HG03378 (cell line): Measurements from ENCODE around the gene POTEF.
"Not testable (repeated sequence)": the region's sequence is repeated elsewhere in the genome, so short reads cannot be mapped to it uniquely, and the experiment has no call there.

Source experiments
- ATAC-seq: cut with Tn5 transposase; IDR thresholded peaks from one replicate; pipeline ENCODE4 v1.9.1; 2021; ENCODE audit warnings: mild to moderate bottlenecking, moderate library complexity; ENCODE audit not compliant: unreplicated experiment

The POTEF gene

DNA sequence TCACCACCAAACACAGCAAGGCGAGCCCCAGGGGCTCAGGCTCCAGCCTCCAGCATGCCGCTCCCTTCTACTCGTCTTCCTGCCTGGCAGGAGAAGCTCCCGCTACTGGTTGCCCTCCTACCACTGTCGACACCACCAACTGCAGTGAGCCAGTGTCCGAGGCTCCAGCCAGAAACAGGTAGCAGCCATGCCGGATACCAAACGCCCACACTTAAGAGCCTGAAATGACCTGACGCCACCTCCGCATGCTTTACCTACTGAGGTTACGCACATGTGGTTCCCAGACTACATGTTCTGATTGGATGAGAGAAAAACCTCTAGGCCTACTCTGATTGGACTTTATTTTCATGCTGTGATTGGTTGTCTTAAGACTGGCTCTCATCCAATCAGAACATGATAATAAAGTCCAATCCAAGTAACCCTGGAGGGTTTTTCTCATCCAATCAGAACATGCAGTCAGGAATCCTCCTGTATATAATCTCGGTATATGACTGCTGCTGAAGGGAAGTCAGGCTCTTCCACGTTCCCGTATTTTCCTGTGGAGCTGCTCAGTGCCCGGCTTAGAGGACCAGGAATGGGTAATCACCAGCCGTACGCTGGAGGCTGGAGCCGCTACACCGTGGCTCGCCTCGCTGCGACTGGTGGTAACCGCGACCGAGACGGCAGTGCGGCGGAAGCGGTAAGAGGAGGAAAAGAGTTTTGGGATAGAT, at the start of gene POTEF:
POTEF (minus strand) TSS at position 103 of the 710 bp plus-strand sequence. CDS start 8,707 bp downstream, outside the sequence.
- not testable (repeated sequence) for ATAC-seq

- not testable (repeated sequence) for ATAC-seq
Measured at GRCh38 chr2:130174866-130175265, 45.8 kb upstream of the POTEF start.

- no peak for ATAC-seq
Measured at GRCh38 chr2:130169896-130170295, 40.9 kb upstream of the POTEF start.

GRCh38 chr2:130169163-130169562, 40.1 kb upstream of the POTEF start:
- ATAC-seq = not testable (repeated sequence)

DNA sequence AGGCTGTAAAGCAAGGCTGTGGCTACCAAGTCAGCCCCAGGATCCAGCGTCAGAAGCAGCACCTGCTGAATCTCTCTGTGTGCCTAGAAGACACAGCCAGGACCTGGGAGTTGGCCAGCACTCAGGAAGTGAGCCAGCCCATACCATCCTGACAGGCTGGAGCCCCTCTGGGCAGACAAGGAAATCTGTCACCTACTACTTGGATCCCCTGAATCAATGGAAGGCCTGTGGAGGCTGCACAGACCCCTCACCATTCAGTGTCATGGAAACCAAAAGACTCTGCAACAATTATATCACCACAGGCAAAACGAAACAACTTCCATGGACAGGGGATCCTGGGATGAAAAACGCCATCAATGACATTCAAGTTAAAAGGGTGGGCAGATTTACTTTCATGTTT, 37.6 kb upstream of the POTEF start:
- ATAC-seq = not testable (repeated sequence)

DNA sequence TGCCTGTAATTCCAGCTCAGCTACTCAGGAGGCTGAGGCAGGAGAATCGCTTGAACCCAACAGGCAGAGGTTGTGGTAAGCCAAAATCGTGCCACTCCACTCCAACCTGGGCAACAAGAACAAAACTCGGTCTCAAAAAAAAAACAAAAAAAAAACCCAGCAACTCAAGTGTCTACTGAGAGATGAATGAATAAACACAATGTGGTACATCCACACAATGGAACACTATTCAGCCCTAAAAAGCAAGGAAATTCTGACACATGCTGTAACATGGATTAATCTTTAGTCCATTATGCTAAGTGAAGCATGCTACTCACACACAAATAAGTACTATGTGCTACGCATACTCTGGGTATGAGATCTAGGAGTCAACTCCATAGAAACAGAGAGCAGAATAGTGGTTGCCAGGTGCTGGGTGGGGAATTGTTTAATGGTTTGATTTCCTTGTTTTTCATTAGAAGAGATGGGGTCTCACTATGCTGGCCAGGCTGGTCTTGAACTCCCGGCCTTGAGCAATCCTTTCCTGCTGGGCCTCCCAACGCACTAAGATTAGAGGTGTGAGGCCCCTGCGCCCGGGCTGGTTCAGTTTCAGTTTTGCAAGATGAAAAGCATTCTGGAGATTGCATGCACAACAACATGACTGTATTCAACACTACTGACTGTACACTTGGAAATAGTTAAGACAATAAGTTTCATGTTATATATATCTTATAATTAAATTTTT, 36.4 kb upstream of the POTEF start:
- ATAC-seq = no peak

DNA sequence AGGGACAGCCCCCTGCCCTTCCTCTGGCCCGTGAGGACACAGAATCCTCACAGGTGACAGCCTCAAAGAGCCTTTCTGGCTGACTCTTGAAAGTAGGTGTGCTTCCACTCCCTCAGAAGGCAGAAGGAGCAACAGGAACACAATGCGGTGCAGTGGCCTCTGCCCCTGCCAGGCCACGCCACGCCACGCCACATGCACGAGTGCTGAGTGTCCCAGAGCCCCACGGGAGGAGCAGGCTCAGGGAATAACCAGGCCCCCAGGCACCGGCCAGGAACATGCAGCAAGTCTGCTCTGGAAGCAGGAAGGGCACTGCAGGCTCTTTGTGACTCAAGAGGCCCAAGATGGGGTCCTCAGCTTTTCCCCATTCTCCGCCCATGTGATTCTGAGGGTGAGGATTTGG, 33.9 kb upstream of the POTEF start:
- ATAC-seq = no peak

GRCh38 chr2:130162486-130162885, 33.5 kb upstream of the POTEF start:
- ATAC-seq = not testable (repeated sequence)

- not testable (repeated sequence) for ATAC-seq
Measured at GRCh38 chr2:130160838-130161705, 32.0 kb upstream of the POTEF start.

GRCh38 chr2:130160131-130160530, 31.1 kb upstream of the POTEF start:
- no peak for ATAC-seq

DNA sequence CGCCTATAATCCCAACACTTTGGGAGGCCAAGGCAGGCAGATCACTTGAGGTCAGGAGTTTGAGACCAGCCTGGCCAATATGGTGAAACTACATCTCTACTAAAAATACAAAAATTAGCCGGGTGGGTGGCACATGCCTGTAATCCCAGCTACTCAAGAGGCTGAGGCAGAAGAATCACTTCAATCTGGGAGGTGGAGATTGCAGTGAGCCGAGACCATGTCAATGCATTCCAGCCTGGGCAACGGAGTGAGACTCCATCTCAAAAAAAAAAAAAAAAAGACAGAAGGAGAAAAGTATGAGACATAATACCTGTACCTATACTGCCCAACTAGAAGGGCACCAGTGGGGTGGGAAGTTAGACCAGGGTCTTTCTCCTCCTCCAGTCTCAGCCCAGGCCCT, 30.4 kb upstream of the POTEF start:
- ATAC-seq = not testable (repeated sequence)

- no peak for ATAC-seq
Measured at GRCh38 chr2:130158631-130159030, 29.6 kb upstream of the POTEF start.

GRCh38 chr2:130157825-130158514, 28.9 kb upstream of the POTEF start:
- ATAC-seq = peak; percentile 82

DNA sequence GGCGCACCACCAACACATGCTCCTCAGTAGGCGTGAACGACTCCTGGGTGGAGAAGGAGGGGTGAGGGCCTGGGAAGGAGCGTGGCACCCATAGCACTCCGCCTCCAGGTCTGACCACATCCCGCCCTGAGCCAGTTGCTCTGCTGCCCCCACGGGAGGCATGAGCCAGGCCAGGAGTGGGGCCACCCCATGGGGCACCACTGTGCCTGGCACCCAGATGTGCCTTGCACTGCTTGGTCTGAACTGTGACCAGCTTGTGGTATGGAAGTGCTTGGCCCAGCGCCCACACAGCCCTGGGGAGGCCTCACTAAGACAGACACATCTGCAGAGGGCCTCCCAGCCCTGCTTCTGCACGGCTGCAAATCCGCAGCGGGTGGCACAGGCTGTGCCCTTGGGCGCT, 28.3 kb upstream of the POTEF start:
- peak; percentile 50 for ATAC-seq

GRCh38 chr2:130156624-130157004, 27.6 kb upstream of the POTEF start:
- no peak for ATAC-seq

DNA sequence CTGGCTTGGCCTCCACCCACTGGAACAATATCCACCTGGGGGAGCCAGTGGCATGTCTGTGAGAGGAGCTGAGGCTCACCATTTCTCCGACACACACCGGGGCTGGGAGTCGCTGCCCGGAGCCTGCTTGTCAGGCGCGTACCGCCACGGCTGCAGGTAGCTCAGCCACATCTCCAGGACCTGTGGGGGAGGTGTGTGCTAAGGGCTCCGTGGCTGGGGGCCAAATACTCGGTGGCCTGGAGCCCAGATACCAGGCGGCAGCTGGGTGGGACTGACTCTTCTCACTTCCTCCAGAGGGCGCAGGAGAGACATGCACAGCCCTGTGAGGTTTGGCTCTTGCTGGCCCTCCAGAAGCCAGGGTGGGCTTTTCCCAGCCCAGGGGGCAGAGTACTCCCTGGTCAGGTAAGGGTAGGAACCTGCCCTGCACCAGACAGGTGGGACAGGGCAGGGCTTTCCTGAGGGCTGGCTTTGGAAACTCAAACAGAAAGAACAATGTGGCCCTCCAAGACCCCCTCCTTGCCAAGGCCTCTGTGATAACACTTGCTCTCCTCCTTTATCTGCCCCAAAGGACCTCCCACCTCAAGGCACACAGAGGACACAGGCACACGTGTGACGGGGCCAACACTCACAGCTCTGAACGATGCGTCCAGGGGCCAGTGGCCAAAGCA, 27.1 kb upstream of the POTEF start:
- ATAC-seq = not testable (repeated sequence)

DNA sequence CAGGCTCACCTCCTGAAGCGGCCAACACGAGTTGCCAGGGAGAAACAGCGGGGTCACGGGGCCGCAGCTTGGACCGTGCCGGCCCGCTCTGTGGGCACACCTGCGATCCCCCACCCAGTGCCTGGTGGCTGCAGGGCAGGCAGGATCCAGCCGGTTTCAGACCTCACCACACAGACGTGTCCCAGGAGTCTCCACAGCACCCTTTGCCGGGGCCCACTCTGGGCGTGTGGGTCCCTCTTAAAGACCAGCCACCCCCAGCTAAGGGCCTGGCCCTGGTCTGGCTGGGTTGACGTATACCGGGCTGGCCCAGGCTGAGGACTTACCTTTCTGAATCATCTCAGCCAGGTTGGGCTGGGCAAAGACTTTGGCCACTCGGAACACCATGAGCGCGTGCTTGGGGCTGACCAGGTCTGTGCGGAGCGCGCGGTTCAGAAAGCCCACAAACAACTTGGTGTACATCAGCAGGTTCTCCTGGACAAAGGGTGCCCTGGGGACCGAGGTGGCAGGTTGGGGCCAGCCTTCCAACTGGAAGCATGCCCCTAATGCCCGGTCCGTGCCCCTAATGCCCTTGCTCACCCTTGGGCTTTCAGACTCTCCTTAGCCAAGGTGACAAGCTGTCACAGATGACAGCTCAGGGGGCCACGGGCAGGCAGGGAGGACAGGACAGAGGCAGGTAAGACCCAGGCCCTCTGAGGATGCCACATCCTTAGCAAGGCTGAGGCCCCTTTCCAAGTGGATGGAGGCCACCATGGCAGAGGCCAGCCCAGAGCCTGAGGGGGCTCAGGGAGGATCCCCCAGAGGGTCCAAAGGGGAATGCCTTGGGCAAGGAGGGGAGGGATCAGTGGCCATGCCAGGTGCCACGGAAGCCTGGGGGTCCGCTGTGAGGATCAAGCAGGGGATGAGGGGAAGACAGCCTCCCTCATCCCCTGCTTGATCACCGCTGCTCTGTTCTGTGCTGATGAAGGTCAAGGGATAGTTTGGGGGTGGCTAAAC, 26.0 kb upstream of the POTEF start:
- ATAC-seq = no peak

- not testable (repeated sequence) for ATAC-seq
Measured at GRCh38 chr2:130154423-130154770, 25.4 kb upstream of the POTEF start.
